Measurements from ENCODE around the gene NMT1.

Gene NMT1

DNA sequence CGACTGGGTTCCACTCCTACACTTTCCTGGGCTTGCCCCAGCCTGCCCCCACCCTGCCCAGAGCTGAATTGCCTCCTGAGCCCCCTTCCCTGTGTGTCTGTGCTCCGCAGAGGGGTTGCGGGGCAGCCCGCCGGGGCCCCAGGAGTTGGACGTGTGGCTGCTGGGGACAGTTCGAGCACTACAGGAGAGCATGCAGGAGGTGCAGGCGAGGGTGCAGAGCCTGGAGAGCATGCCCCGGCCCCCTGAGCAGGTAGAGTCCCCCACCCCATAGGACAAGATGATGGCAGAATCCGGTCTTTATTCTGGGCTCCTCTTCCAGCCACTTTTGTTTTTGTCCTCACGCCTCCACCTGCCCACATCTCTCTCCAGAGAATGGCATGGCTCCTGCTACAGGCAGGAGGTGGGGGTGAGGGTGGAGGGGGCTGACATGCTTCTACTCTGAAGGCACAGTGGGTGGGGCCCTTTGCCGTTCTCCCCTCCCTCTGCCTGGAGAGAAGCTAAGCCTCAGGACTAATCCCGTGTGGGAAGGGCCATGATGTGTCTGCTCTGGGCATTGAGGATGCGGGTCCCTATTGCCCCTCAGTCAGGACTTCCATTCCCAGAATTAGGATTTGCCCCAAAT, 77.9 kb downstream of the NMT1 start:
- no peaks in the 10 kb centered on the region for H3K9me3 ChIP-seq (ENCODE audit: control insufficient read depth, insufficient read depth, low read length)
- H3K4me3 ChIP-seq (ENCODE audit: low read depth, low read length): no peak overlapping the region
- peak overlapping the region; percentile 28 for H3K27ac ChIP-seq (ENCODE audit: low read depth, low read length)
- H3K4me1 ChIP-seq (ENCODE audit: control insufficient read depth, insufficient read depth, low read length): peaks cover 15% of the 10 kb centered on the region; the same call in 1 of the 2 replicates
- no peaks in the 10 kb centered on the region for H3K27me3 ChIP-seq (ENCODE audit: control insufficient read depth, insufficient read depth, low read length)
- 0 out of 2 replicates have a peak, but pooled peaks cover 3% of the 10 kb centered on the region for H3K36me3 ChIP-seq (ENCODE audit: control insufficient read depth, insufficient read depth, low read length)
- H3K9ac ChIP-seq (ENCODE audit: low read depth, low read length): no peak overlapping the region

GRCh38 chr17:45139533-45139920, 78.4 kb downstream of the NMT1 start:
- Histone ChIP-seq H3K9me3 (ENCODE audit: control insufficient read depth, insufficient read depth, low read length) (no peaks in the 10 kb centered on the region), H3K9ac (ENCODE audit: low read depth, low read length) (no peak overlapping the region), H3K27me3 (ENCODE audit: control insufficient read depth, insufficient read depth, low read length) (no peaks in the 10 kb centered on the region), H3K4me1 (ENCODE audit: control insufficient read depth, insufficient read depth, low read length) (peaks cover 15% of the 10 kb centered on the region; the same call in 1 of the 2 replicates), H3K27ac (ENCODE audit: low read depth, low read length) (peak overlapping the region; percentile 28), H3K4me3 (ENCODE audit: low read depth, low read length) (no peak overlapping the region), H3K36me3 (ENCODE audit: control insufficient read depth, insufficient read depth, low read length) (0 out of 2 replicates have a peak, but pooled peaks cover 3% of the 10 kb centered on the region)

- no peaks in the 10 kb centered on the region for H3K27me3 ChIP-seq (ENCODE audit: control insufficient read depth, insufficient read depth, low read length)
- peaks cover 22% of the 10 kb centered on the region for H3K4me1 ChIP-seq (ENCODE audit: control insufficient read depth, insufficient read depth, low read length)
- H3K9me3 ChIP-seq (ENCODE audit: control insufficient read depth, insufficient read depth, low read length): no peaks in the 10 kb centered on the region
- peak overlapping the region; percentile 69 for H3K27ac ChIP-seq (ENCODE audit: low read depth, low read length)
- no peak overlapping the region for H3K9ac ChIP-seq (ENCODE audit: low read depth, low read length)
- peak overlapping the region; percentile 65 for H3K4me3 ChIP-seq (ENCODE audit: low read depth, low read length)
- H3K36me3 ChIP-seq (ENCODE audit: control insufficient read depth, insufficient read depth, low read length): no peaks in the 10 kb centered on the region
These were observed 82.1 kb downstream of the NMT1 start for GRCh38 chr17:45143094-45143670.

- no peak overlapping the region for H3K9ac ChIP-seq (ENCODE audit: low read depth, low read length)
- peak overlapping the region; percentile 69 for H3K27ac ChIP-seq (ENCODE audit: low read depth, low read length)
- H3K4me1 ChIP-seq (ENCODE audit: control insufficient read depth, insufficient read depth, low read length): peaks cover 22% of the 10 kb centered on the region
- H3K4me3 ChIP-seq (ENCODE audit: low read depth, low read length): peak overlapping the region; percentile 65
- no peaks in the 10 kb centered on the region for H3K36me3 ChIP-seq (ENCODE audit: control insufficient read depth, insufficient read depth, low read length)
- H3K27me3 ChIP-seq (ENCODE audit: control insufficient read depth, insufficient read depth, low read length): no peaks in the 10 kb centered on the region
- H3K9me3 ChIP-seq (ENCODE audit: control insufficient read depth, insufficient read depth, low read length): no peaks in the 10 kb centered on the region
These were observed 82.7 kb downstream of the NMT1 start for GRCh38 chr17:45143767-45144198.

GRCh38 chr17:45144199-45145034, 83.3 kb downstream of the NMT1 start:
- H3K36me3 ChIP-seq (ENCODE audit: control insufficient read depth, insufficient read depth, low read length): no peaks in the 10 kb centered on the region
- no peaks in the 10 kb centered on the region for H3K9me3 ChIP-seq (ENCODE audit: control insufficient read depth, insufficient read depth, low read length)
- H3K4me1 ChIP-seq (ENCODE audit: control insufficient read depth, insufficient read depth, low read length): peaks cover 22% of the 10 kb centered on the region
- no peaks in the 10 kb centered on the region for H3K27me3 ChIP-seq (ENCODE audit: control insufficient read depth, insufficient read depth, low read length)
- no peak overlapping the region; the same call in 1 of the 2 replicates for H3K9ac ChIP-seq (ENCODE audit: low read depth, low read length)
- peak overlapping the region; percentile 65 for H3K4me3 ChIP-seq (ENCODE audit: low read depth, low read length)
- peak overlapping the region; percentile 69 for H3K27ac ChIP-seq (ENCODE audit: low read depth, low read length)

DNA sequence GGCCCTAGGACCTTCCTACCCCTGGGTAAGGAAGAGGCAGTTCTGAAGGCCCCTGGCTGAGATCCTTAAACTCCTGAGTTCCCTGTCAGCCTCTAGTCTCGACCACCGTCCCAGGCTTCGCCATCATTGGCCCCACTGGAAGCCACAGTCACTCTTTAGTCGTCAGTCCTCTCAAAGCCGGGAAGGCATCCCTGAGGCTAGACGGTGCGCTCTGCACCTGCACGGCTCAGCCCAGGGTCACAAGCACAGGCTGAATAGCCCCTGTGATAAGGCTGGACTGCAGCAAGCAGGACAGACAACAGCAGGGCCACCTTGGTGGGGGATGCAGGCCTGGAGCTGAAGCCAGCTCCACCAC, 83.9 kb downstream of the NMT1 start:
- Histone ChIP-seq H3K4me1 (ENCODE audit: control insufficient read depth, insufficient read depth, low read length) (peaks cover 22% of the 10 kb centered on the region), H3K27me3 (ENCODE audit: control insufficient read depth, insufficient read depth, low read length) (no peaks in the 10 kb centered on the region), H3K4me3 (ENCODE audit: low read depth, low read length) (peak overlapping the region; percentile 65; the same call in 1 of the 2 replicates), H3K27ac (ENCODE audit: low read depth, low read length) (no peak overlapping the region), H3K9me3 (ENCODE audit: control insufficient read depth, insufficient read depth, low read length) (no peaks in the 10 kb centered on the region), H3K9ac (ENCODE audit: low read depth, low read length) (no peak overlapping the region), H3K36me3 (ENCODE audit: control insufficient read depth, insufficient read depth, low read length) (no peaks in the 10 kb centered on the region)

GRCh38 chr17:45146166-45146565, 85.0 kb downstream of the NMT1 start:
- no peaks in the 10 kb centered on the region for H3K27me3 ChIP-seq (ENCODE audit: control insufficient read depth, insufficient read depth, low read length)
- H3K9ac ChIP-seq (ENCODE audit: low read depth, low read length): no peak overlapping the region
- H3K4me1 ChIP-seq (ENCODE audit: control insufficient read depth, insufficient read depth, low read length): peaks cover 27% of the 10 kb centered on the region
- H3K27ac ChIP-seq (ENCODE audit: low read depth, low read length): no peak overlapping the region
- no peak overlapping the region for H3K4me3 ChIP-seq (ENCODE audit: low read depth, low read length)
- H3K9me3 ChIP-seq (ENCODE audit: control insufficient read depth, insufficient read depth, low read length): no peaks in the 10 kb centered on the region
- H3K36me3 ChIP-seq (ENCODE audit: control insufficient read depth, insufficient read depth, low read length): no peaks in the 10 kb centered on the region

DNA sequence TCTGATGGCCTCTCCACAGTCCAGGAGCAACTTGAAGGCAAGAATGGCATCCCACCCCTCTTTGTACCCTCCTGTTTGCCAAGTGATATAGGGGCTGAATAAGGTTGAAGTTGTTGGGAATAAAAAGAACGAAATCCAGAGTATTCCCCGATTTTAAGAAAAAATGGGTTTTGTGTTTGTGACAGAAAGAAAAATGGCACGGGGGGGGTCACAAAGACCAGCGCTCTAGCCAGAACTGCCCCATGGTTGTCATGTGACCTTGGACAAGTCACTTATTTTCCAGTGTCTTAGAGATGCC, 85.4 kb downstream of the NMT1 start:
- no peak overlapping the region for H3K9ac ChIP-seq (ENCODE audit: low read depth, low read length)
- H3K9me3 ChIP-seq (ENCODE audit: control insufficient read depth, insufficient read depth, low read length): no peaks in the 10 kb centered on the region
- H3K36me3 ChIP-seq (ENCODE audit: control insufficient read depth, insufficient read depth, low read length): no peaks in the 10 kb centered on the region
- H3K27ac ChIP-seq (ENCODE audit: low read depth, low read length): peak overlapping the region; percentile 100
- peak overlapping the region; percentile 88 for H3K4me3 ChIP-seq (ENCODE audit: low read depth, low read length)
- H3K4me1 ChIP-seq (ENCODE audit: control insufficient read depth, insufficient read depth, low read length): peaks cover 27% of the 10 kb centered on the region
- H3K27me3 ChIP-seq (ENCODE audit: control insufficient read depth, insufficient read depth, low read length): no peaks in the 10 kb centered on the region

DNA sequence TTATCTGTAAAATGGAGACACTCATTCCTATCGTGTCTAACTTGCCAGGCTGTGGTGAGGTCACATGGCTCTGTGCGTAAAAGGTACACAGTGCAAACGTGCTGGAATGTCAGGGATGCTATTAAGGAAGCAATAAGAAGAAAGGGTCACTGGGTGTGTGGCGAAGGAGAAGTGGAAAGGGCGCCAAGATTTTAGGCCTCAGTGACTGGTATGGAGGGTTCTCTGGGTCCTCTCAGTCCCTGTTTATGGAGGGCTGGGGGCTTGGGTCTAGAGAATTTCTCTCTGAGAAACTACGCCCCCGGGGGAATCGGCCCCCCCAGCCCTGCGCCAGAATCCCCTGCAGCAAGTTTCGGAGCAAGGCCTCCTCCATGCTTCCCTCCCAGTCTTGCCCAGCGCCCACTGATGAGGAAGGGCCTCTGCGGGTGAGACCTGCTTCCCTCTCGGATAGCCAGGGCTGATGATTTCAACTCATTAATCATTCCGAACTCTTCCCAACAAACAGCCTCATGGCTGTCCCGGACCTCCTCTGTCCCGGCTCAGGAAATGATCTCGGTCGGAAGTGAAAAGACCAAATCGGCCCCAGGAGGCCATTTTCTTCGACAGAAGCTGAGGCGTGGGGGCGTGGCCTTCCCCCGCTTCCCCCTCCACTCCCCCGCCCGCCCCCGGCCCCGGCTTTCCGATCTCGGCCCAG, 85.9 kb downstream of the NMT1 start:
- H3K27ac ChIP-seq (ENCODE audit: low read depth, low read length): peak overlapping the region; percentile 100
- peak overlapping the region; percentile 88 for H3K4me3 ChIP-seq (ENCODE audit: low read depth, low read length)
- peak overlapping the region; percentile 98 for H3K9ac ChIP-seq (ENCODE audit: low read depth, low read length)
- no peaks in the 10 kb centered on the region for H3K9me3 ChIP-seq (ENCODE audit: control insufficient read depth, insufficient read depth, low read length)
- H3K27me3 ChIP-seq (ENCODE audit: control insufficient read depth, insufficient read depth, low read length): no peaks in the 10 kb centered on the region
- peaks cover 27% of the 10 kb centered on the region for H3K4me1 ChIP-seq (ENCODE audit: control insufficient read depth, insufficient read depth, low read length)
- no peaks in the 10 kb centered on the region for H3K36me3 ChIP-seq (ENCODE audit: control insufficient read depth, insufficient read depth, low read length)

- H3K27me3 ChIP-seq (ENCODE audit: control insufficient read depth, insufficient read depth, low read length): no peaks in the 10 kb centered on the region
These were observed 86.6 kb downstream of the NMT1 start for GRCh38 chr17:45147581-45148182.

More at GRCh38 chr17:45147581-45148182, 86.6 kb downstream of the NMT1 start:
- H3K4me3 ChIP-seq (ENCODE audit: low read depth, low read length): peak overlapping the region; percentile 88
- H3K27ac ChIP-seq (ENCODE audit: low read depth, low read length): peak overlapping the region; percentile 100
- no peaks in the 10 kb centered on the region for H3K9me3 ChIP-seq (ENCODE audit: control insufficient read depth, insufficient read depth, low read length)
- H3K4me1 ChIP-seq (ENCODE audit: control insufficient read depth, insufficient read depth, low read length): peaks cover 27% of the 10 kb centered on the region
- no peaks in the 10 kb centered on the region for H3K36me3 ChIP-seq (ENCODE audit: control insufficient read depth, insufficient read depth, low read length)
- H3K9ac ChIP-seq (ENCODE audit: low read depth, low read length): peak overlapping the region; percentile 98
